Prostate gland (tissue), 2 donors: Measurements from ENCODE around the gene SORBS2. TPM values are rescaled to one million over a fixed set of nuclear protein-coding genes. Genes with fewer than 3 reads are reported as not detected.

ENCODE experiments used
- DNase-seq: peaks from one replicate; pipeline ENCODE4 v3.0.0-alpha.2; 2019; ENCODE audit warnings: low spot score
- H3K27ac ChIP-seq, 2 donors: fragments of 200-600 bp; sonication (generic); 2 replicates each; pipeline ENCODE4 v1.5.1; 2017 to 2019
- H3K27me3 ChIP-seq: fragments of 200-600 bp; sonication (generic); replicated peaks from 2 replicates; pipeline ENCODE4 v1.5.1; 2019; ENCODE audit not compliant: insufficient read depth
- H3K36me3 ChIP-seq, 2 donors: fragments of 200-600 bp; sonication (generic); 1 replicate in 1 of 2; 2 replicates in 1 of 2; pipeline versions ENCODE4 v1.5.1 to v1.8.1; 2017 to 2019
- H3K4me1 ChIP-seq: fragments of 200-600 bp; sonication (generic); replicated peaks from 2 replicates; pipeline ENCODE4 v1.5.1; 2019
- H3K4me3 ChIP-seq, 2 donors: fragments of 200-600 bp; sonication (generic); 2 replicates each; pipeline ENCODE4 v1.5.1; 2017 to 2019
- H3K9me3 ChIP-seq: fragments of 200-600 bp; sonication (generic); 2 replicates; pipeline ENCODE4 v1.5.1; 2017
- POLR2A ChIP-seq: fragments of 450-650 bp; IDR thresholded peaks from one replicate; pipeline ENCODE4 v1.6.1; 2016; ENCODE audit warnings: antibody characterized with exemption, mild to moderate bottlenecking
- POLR2AphosphoS5 ChIP-seq: sonication (generic); formaldehyde crosslinking; IDR thresholded peaks from one replicate; pipeline ENCODE4 v1.6.1; 2017; ENCODE audit warnings: antibody characterized with exemption
- WGBS: methylation state at CpG from one replicate; pipeline ENCODE4 v1.1.5; 2018; 5-methylcytosine and 5-hydroxymethylcytosine counted together
- intact Hi-C: fragments of 100-400 bp; cut with DNase I; formaldehyde crosslinking; loops from one replicate; pipeline ENCODE4 v1.14.2; 2022
- total RNA-seq, 2 donors: library from RNA; depleted of rRNA; stranded (reverse); fragments of >200 nt; gene quantifications; one replicate each; pipeline ENCODE4 v1.1.0, GENCODE V29; 2016
- TF ChIP-seq, protein P1 (sequence below), 4 experiments: fragments of 200-600 bp in 2 of 4; fragments of 450-650 bp in 2 of 4; sonication (generic) in 2 of 4; IDR thresholded peaks; 1 replicate in 3 of 4; 2 replicates in 1 of 4; pipeline ENCODE4 v1.5.1; 2016 to 2019; ENCODE audit warnings: antibody characterized with exemption in 4 of 4, mild to moderate bottlenecking in 2 of 4, moderate library complexity in 2 of 4

The SORBS2 gene
- total RNA-seq, 2 donors from 2014 or later = 175 to 242 TPM

DNA sequence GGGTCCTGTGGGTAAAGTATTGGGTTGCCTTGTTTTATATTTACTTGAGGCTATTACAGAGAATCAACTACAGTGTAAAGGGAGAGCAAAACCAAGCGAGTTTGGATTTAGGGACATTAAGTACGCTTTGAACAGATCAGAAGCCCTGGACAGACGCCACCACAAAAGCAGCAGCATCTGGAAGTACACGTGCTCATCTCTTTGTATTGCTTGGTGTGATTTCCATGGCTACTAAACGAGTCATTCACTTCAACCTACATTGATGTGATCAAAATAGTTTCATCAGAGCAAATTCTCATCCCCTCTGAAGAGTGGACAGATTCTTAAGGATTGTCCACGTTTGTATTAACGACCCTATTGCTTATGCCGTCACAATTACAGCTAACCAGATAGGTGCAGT, 85.1 kb downstream of the SORBS2 start:
- TF ChIP-seq POLR2A (no peak), POLR2AphosphoS5 (no peak)
- TF ChIP-seq, protein P1, sequence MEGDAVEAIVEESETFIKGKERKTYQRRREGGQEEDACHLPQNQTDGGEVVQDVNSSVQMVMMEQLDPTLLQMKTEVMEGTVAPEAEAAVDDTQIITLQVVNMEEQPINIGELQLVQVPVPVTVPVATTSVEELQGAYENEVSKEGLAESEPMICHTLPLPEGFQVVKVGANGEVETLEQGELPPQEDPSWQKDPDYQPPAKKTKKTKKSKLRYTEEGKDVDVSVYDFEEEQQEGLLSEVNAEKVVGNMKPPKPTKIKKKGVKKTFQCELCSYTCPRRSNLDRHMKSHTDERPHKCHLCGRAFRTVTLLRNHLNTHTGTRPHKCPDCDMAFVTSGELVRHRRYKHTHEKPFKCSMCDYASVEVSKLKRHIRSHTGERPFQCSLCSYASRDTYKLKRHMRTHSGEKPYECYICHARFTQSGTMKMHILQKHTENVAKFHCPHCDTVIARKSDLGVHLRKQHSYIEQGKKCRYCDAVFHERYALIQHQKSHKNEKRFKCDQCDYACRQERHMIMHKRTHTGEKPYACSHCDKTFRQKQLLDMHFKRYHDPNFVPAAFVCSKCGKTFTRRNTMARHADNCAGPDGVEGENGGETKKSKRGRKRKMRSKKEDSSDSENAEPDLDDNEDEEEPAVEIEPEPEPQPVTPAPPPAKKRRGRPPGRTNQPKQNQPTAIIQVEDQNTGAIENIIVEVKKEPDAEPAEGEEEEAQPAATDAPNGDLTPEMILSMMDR (IDR thresholded peaks at IDR 0.05) = no peak
- Histone ChIP-seq H3K27me3 (no peaks in the 10 kb centered on the region), H3K4me3 (no peak overlapping the region), H3K36me3 (no peaks in the 10 kb centered on the region), H3K4me1 (peaks cover 2% of the 10 kb centered on the region), H3K27ac (peak overlapping the region in 1 of 2 donors; percentile 30), H3K9me3 (no peaks in the 10 kb centered on the region)
- WGBS = 40% methylated on average over 8 of the region's 8 CpGs
- intact Hi-C loops = no loop called here
- DNase-seq = no peak

DNA sequence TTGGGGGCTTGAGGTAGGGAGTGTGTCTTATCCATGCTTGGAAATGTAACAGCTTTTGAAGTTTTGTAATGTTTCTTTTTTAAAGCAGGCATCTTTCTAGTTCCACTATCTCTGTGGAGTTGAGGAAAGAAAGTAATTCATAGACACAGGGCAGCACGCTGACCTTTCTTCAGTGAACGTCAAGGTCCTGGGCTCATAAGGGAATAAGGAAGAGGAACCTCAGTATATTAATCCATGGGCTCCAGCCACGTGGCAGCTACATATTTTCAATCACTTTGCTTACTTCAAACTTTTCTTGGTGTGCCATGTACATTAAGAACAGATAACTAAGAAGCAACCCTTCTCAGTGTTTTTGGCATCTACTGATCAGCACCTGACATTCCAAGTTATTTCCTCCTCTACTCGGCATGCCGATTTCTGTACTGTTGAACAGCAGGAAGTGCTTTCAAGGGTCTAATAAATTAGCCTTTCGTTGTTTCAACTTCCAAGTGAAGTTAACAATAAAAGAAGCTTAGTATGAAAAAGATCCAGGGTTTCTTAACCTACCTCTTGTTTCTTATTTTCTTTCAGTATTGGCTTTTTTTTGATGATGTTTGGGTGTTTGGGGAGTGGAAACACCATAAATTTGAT, 88.2 kb downstream of the SORBS2 start:
- Histone ChIP-seq H3K36me3 (no peaks in the 10 kb centered on the region), H3K27ac (peak overlapping the region; percentile 61 to 64), H3K27me3 (no peaks in the 10 kb centered on the region), H3K4me3 (no peak overlapping the region), H3K4me1 (peaks cover 8% of the 10 kb centered on the region), H3K9me3 (no peaks in the 10 kb centered on the region)
- WGBS = 25% methylated on average over 6 of the region's 6 CpGs
- no peak for DNase-seq
- intact Hi-C loops = loop anchor here (5.0 kb wide), 3 partner anchors 64 to 84 kb away; no protein-coding TSS in a partner anchor
- TF ChIP-seq, protein P1 (IDR thresholded peaks at IDR 0.05) = no peak
- TF ChIP-seq POLR2A = no peak
- peak; percentile 45 for TF ChIP-seq POLR2AphosphoS5

DNA sequence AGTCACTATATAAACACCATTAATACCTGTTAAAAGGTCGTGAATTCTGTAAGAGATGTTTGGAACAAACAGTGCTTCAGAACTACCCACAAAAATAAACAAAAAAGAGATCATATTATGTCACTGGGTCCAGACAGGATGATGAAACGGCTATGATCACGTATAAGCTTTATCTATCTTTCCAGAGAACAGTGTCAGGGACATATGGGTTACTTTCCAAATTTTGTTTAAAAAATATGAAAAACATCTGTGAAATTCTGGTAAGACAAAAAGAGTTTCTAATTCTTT, 90.0 kb downstream of the SORBS2 start:
- peak overlapping the region; percentile 61 to 64 for H3K27ac ChIP-seq
- no peak for DNase-seq
- H3K36me3 ChIP-seq = no peaks in the 10 kb centered on the region
- 11% methylated on average over 3 of the region's 3 CpGs for WGBS
- intact Hi-C loops = loop anchor here (5.0 kb wide), 3 partner anchors 65 to 85 kb away; no protein-coding TSS in a partner anchor
- H3K27me3 ChIP-seq = no peaks in the 10 kb centered on the region
- H3K4me3 ChIP-seq = no peak overlapping the region
- H3K4me1 ChIP-seq = peaks cover 8% of the 10 kb centered on the region
- peak; percentile 84 for TF ChIP-seq POLR2AphosphoS5
- no peak for TF ChIP-seq POLR2A
- TF ChIP-seq, protein P1 (IDR thresholded peaks at IDR 0.05) = no peak
- no peaks in the 10 kb centered on the region for H3K9me3 ChIP-seq

DNA sequence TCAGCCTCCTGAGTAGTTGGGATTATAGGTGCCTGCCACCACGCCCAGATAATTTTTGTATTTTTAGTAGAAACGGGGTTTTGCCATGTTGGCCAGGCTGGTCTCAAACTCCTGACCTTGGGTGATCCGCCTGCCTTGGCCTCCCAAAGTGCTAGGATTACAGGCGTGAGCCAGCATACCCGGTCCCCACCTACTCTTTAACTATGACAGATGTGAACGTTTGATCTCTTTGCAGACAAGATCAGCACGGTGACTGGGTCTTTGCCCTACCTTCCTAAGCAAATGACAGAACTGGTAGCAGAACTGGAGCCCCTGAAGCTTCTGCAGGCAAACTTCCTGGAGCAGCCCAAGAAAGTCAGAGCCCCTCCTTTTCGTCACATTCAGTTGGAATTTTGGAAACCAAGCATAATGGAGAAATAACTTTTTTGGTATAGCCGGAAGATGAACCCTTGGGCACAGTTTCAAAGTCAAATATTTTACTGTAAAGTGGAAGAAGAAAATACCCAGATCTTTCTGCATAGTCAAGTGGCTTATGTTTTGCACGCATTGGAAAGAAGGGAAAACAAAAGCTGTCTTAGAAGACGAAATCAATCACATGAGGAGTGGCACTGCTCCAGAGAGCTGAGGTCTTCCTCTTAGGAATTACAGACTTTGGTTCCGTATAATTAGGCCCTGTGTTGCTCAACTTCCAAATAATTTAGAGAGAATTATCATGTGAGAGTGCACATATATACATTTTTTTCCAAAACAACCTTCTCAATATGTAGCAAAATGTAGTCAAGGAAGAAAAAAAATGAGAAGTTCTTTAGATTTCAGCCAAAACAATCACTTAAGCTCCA, 90.6 kb downstream of the SORBS2 start:
- intact Hi-C loops = loop anchor here (5.0 kb wide), 3 partner anchors 64 to 86 kb away; no protein-coding TSS in a partner anchor
- Histone ChIP-seq H3K27ac (peak overlapping the region; percentile 61 to 64), H3K4me1 (peaks cover 6% of the 10 kb centered on the region), H3K4me3 (no peak overlapping the region), H3K36me3 (no peaks in the 10 kb centered on the region), H3K9me3 (no peaks in the 10 kb centered on the region), H3K27me3 (no peaks in the 10 kb centered on the region)
- DNase-seq = no peak
- WGBS = 45% methylated on average over 12 of the region's 12 CpGs
- TF ChIP-seq POLR2AphosphoS5 (no peak), POLR2A (no peak)
- TF ChIP-seq, protein P1 (IDR thresholded peaks at IDR 0.05) = no peak
